Vagina (tissue), 2 donors: ENCODE data around the gene PHACTR3. TPM values are rescaled to one million over a fixed set of nuclear protein-coding genes. Genes with fewer than 3 reads are reported as not detected.
"Not testable (repeated sequence)": the region's sequence is repeated elsewhere in the genome, so short reads cannot be mapped to it uniquely, and the experiment has no call there.

Experiments used
- DNase-seq, 2 donors: peaks; one replicate each; pipeline ENCODE4 v3.0.0-alpha.2; 2017; ENCODE audit errors: extremely low spot score in 2 of 2
- H3K27ac ChIP-seq: fragments of 200-600 bp; sonication (generic); one replicate; pipeline ENCODE4 v1.5.1; 2019
- H3K27me3 ChIP-seq: fragments of 200-600 bp; sonication (generic); one replicate; pipeline ENCODE4 v1.5.1; 2019
- H3K36me3 ChIP-seq, 2 donors: fragments of 200-600 bp; sonication (generic); one replicate each; pipeline ENCODE4 v1.5.1; 2017 to 2019
- H3K4me1 ChIP-seq: fragments of 200-600 bp; sonication (generic); one replicate; pipeline ENCODE4 v1.5.1; 2019
- H3K4me3 ChIP-seq, 2 donors: fragments of 200-600 bp; sonication (generic); 1 replicate in 1 of 2; 2 replicates in 1 of 2; pipeline ENCODE4 v1.5.1; 2016 to 2019
- H3K9me3 ChIP-seq: fragments of 200-600 bp; sonication (generic); one replicate; pipeline ENCODE4 v1.5.1; 2019
- POLR2A ChIP-seq, 2 donors: fragments of 450-650 bp; IDR thresholded peaks; one replicate each; pipeline ENCODE4 v1.6.1; 2017; ENCODE audit warnings: antibody characterized with exemption in 2 of 2, mild to moderate bottlenecking in 2 of 2, moderate library complexity in 2 of 2
- POLR2AphosphoS5 ChIP-seq, 2 donors: sonication (generic); formaldehyde crosslinking; IDR thresholded peaks; one replicate each; pipeline ENCODE4 v1.9.0; 2017; ENCODE audit warnings: antibody characterized with exemption in 2 of 2, mild to moderate bottlenecking in 2 of 2, low read depth in 1 of 2; ENCODE audit not compliant: insufficient read depth in 1 of 2
- intact Hi-C: fragments of 100-400 bp; cut with DNase I; formaldehyde crosslinking; loops from one replicate; pipeline ENCODE4 v1.15.1; 2023
- total RNA-seq: library from RNA; depleted of rRNA; stranded (reverse); fragments of >200 nt; gene quantifications from one replicate; pipeline ENCODE4 v1.2.3, GENCODE V29; 2016
- TF ChIP-seq, protein P1 (sequence below), 3 experiments: fragments of 450-650 bp in 2 of 3; fragments of 200-600 bp in 1 of 3; sonication (generic) in 1 of 3; IDR thresholded peaks; one replicate each; pipeline ENCODE4 v1.5.1; 2017 to 2019; ENCODE audit warnings: antibody characterized with exemption in 3 of 3, mild to moderate bottlenecking in 2 of 3, moderate library complexity in 2 of 3

The PHACTR3 gene
- total RNA-seq, 1 donor from 2014 or later = 8.3 TPM

DNA sequence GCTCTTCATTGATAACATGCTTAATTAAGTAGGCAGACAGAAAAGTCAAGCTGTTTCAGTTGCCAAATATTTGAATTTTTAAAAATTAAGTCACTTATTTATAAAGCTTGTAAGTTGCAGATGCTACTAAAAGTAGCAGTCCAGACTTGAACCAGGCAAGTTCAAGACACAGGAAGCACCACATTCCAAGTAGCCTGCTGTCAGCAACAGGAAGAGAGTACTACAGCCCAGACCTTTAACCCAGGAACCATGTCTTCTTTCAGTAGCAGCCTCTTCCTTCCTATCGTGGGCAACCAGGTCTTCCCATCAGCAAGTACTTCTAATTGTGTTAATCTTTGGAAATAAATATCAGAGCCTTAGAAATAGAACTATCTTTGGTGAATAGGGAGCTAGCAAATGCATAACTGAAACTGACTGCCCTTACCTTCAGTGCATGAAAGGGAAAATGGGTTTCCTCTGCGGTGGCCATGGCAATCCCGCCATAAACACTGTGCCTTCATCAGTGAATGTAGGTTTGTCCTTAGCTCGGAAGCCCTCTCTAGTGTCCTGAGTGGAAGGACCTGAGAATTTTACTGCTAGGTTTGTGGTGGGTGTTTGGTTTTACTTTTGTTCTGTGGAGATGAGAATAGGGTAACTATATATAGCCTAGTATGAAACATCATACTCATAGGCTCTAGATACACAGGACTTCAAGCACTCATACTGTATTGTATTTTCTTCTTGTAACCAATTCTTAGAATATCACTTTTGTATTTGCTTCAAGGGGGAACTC, 233.5 kb downstream of the PHACTR3 start:
- no peaks in the 10 kb centered on the region for H3K27me3 ChIP-seq
- intact Hi-C loops = no loop called here
- no peaks in the 10 kb centered on the region for H3K36me3 ChIP-seq
- H3K27ac ChIP-seq = no peak overlapping the region
- H3K9me3 ChIP-seq = no peaks in the 10 kb centered on the region
- no peak for DNase-seq
- H3K4me1 ChIP-seq = peaks cover 19% of the 10 kb centered on the region
- no peak overlapping the region for H3K4me3 ChIP-seq
- TF ChIP-seq POLR2A (IDR thresholded peaks at IDR 0.05) (no peak), POLR2AphosphoS5 (IDR thresholded peaks at IDR 0.05; ENCODE audit: insufficient read depth in 1 of 2, low read depth in 1 of 2) (no peak)
- TF ChIP-seq, protein P1, sequence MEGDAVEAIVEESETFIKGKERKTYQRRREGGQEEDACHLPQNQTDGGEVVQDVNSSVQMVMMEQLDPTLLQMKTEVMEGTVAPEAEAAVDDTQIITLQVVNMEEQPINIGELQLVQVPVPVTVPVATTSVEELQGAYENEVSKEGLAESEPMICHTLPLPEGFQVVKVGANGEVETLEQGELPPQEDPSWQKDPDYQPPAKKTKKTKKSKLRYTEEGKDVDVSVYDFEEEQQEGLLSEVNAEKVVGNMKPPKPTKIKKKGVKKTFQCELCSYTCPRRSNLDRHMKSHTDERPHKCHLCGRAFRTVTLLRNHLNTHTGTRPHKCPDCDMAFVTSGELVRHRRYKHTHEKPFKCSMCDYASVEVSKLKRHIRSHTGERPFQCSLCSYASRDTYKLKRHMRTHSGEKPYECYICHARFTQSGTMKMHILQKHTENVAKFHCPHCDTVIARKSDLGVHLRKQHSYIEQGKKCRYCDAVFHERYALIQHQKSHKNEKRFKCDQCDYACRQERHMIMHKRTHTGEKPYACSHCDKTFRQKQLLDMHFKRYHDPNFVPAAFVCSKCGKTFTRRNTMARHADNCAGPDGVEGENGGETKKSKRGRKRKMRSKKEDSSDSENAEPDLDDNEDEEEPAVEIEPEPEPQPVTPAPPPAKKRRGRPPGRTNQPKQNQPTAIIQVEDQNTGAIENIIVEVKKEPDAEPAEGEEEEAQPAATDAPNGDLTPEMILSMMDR (IDR thresholded peaks at IDR 0.05) = no peak

DNA sequence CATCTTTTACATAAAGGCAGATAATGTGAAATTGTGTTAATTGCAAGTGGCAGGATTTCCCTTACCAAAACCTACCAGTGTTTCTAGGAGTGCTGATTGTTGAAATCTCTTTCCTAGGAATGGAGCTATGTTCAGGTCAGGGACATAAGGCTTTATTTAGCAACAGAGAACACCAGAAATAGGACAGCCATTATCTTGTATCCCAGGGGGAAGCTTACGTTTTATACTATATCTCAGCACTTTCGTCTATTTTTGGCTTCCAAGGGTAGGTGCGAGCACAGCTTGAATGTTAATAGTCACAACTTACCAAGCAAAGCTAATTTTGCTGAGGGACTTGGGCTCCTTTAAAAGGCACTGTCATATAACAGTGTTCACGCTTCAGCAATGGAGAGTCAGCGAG, 235.1 kb downstream of the PHACTR3 start:
- no peak for TF ChIP-seq POLR2A (IDR thresholded peaks at IDR 0.05)
- TF ChIP-seq POLR2AphosphoS5 (IDR thresholded peaks at IDR 0.05; ENCODE audit: insufficient read depth in 1 of 2, low read depth in 1 of 2) = no peak
- TF ChIP-seq, protein P1 (IDR thresholded peaks at IDR 0.05) = no peak
- Histone ChIP-seq H3K9me3 (no peaks in the 10 kb centered on the region), H3K4me1 (peaks cover 19% of the 10 kb centered on the region), H3K4me3 (no peak overlapping the region), H3K36me3 (no peaks in the 10 kb centered on the region), H3K27ac (no peak overlapping the region), H3K27me3 (no peaks in the 10 kb centered on the region)
- DNase-seq = no peak
- intact Hi-C loops = no loop called here

DNA sequence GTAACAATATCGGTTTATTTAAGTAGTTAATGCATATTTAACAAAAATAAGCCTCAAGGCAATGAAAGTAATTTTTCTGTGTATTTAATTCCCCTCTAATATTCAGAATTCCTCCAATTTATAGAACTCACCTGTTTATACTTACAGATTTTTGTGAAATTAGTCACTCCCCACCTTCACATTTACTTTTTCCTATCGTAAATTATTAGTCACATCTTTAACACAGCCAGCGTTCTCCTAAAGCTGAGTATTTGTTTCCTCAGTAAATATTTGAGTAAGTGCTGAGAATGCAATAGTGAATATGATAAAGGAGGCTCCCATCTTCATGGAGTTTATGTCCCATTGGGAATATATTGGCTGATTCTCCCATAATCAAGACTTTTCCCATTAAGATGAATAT, 241.1 kb downstream of the PHACTR3 start:
- DNase-seq = no peak
- no peaks in the 10 kb centered on the region for H3K9me3 ChIP-seq
- no peak overlapping the region for H3K4me3 ChIP-seq
- H3K4me1 ChIP-seq = no peaks in the 10 kb centered on the region
- H3K36me3 ChIP-seq = peaks cover 0 to 5% of the 10 kb centered on the region in 2 donors
- H3K27ac ChIP-seq = no peak overlapping the region
- TF ChIP-seq, protein P1 (IDR thresholded peaks at IDR 0.05) = no peak
- TF ChIP-seq POLR2AphosphoS5 (IDR thresholded peaks at IDR 0.05; ENCODE audit: insufficient read depth in 1 of 2, low read depth in 1 of 2) (no peak), POLR2A (IDR thresholded peaks at IDR 0.05) (no peak)
- no peaks in the 10 kb centered on the region for H3K27me3 ChIP-seq
- intact Hi-C loops = no loop called here

DNA sequence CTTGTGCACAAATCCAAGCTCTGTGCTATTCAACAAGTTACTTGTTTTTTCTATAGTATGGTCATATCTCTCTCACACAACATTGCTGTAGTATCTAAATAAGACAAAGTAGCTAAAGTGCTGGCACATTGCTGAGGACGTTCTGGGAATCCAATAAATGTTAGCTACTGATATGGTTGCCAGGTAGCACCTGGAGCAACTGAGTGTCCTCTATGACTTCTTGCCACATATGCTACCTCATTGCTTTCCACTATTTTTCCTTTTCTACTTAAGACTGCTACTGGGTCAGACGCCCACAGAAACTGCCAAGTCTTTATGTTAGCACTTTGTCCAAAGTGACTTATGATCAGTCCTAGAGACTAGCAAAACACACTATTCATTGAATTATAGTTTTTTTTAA, 243.8 kb downstream of the PHACTR3 start:
- Histone ChIP-seq H3K36me3 (peaks cover 0 to 5% of the 10 kb centered on the region in 2 donors), H3K4me1 (no peaks in the 10 kb centered on the region), H3K27me3 (no peaks in the 10 kb centered on the region), H3K4me3 (no peak overlapping the region), H3K9me3 (no peaks in the 10 kb centered on the region), H3K27ac (no peak overlapping the region)
- DNase-seq = no peak
- TF ChIP-seq, protein P1 (IDR thresholded peaks at IDR 0.05) = no peak
- no peak for TF ChIP-seq POLR2AphosphoS5 (IDR thresholded peaks at IDR 0.05; ENCODE audit: insufficient read depth in 1 of 2, low read depth in 1 of 2)
- no peak for TF ChIP-seq POLR2A (IDR thresholded peaks at IDR 0.05)
- intact Hi-C loops = no loop called here

DNA sequence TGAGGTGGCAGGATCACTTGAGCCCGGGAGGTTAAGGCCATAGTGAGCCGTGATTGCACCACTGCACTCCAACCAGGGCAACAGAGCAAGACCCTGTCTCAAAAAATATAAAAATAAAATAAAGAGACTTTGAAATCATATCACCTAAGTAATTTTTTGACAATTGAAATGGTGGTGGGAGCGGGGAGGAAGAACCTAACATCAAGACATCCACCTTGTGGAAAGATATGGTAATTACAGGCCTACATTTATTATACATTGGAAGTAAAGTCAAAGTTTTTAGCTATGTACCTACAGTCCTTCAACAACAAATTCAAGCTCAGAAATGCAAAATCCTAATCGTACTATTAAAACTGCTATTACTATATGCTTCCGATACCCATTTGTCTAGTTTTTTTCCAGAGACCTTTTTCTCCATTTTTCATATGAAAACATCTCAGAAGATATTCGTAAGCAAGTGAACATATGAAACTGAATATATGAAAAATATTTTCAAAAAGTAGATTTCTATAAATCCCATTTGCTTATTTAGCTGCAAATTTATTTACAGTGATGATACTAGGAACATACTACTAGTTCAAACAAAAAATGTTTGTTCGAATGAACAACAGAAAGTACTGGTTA, 245.8 kb downstream of the PHACTR3 start:
- Histone ChIP-seq H3K9me3 (no peaks in the 10 kb centered on the region), H3K4me1 (no peaks in the 10 kb centered on the region), H3K36me3 (peaks cover 0 to 5% of the 10 kb centered on the region in 2 donors), H3K4me3 (no peak overlapping the region), H3K27ac (no peak overlapping the region), H3K27me3 (no peaks in the 10 kb centered on the region)
- TF ChIP-seq POLR2AphosphoS5 (IDR thresholded peaks at IDR 0.05; ENCODE audit: insufficient read depth in 1 of 2, low read depth in 1 of 2) (no peak), POLR2A (IDR thresholded peaks at IDR 0.05) (no peak)
- TF ChIP-seq, protein P1 (IDR thresholded peaks at IDR 0.05) = peak; percentile 11 to 44 (median 39)
- no peak for DNase-seq
- intact Hi-C loops = no loop called here

DNA sequence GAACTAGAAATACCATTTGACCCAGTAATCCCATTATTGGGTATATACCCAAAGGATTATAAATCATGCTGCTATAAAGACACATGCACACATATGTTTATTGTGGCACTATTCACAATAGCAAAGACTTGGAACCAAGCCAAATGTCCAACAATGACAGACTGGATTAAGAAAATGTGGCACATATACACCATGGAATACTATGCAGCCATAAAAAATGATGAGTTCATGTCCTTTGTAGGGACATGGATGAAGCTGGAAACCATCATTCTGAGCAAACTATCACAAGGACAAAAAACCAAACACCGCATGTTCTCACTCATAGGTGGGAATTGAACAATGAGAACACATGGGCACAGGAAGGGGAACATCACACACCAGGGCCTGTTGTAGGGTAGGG, 252.2 kb downstream of the PHACTR3 start:
- H3K36me3 ChIP-seq, H3K27ac ChIP-seq, intact Hi-C loops, H3K4me1 ChIP-seq, H3K27me3 ChIP-seq, H3K9me3 ChIP-seq, H3K4me3 ChIP-seq, DNase-seq: not testable (repeated sequence)

DNA sequence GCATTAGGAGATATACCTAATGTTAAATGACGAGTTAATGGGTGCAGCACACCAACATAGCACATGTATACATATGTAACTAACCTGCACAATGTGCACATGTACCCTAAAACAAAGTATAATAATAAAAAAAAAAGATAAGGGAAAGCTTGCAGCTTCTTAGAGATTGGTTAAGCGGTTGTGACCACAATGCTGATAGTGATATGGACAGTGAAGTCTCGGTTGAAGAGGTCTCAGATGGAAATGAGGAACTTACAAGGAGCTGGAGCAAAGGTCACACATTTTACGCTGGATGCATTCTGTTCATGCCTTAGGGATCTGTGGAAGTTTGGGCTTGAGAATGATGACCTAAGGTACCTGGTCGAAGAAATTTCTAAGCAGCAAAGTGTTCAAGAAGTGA, 252.6 kb downstream of the PHACTR3 start:
- H3K27me3 ChIP-seq, H3K4me1 ChIP-seq, H3K36me3 ChIP-seq, H3K4me3 ChIP-seq, H3K9me3 ChIP-seq, DNase-seq, intact Hi-C loops, H3K27ac ChIP-seq: not testable (repeated sequence)
